ENCODE results near the gene ULK4. TPM values are rescaled to one million over a fixed set of nuclear protein-coding genes. Genes with fewer than 3 reads are reported as not detected.
A peak's percentile ranks its signal among the peaks of the same experiment; 100 is the strongest.

The ULK4 gene
- total and polyA plus RNA-seq, 2 of the 8 experiments (the other 6 are each of a cell fraction or from before 2014, with no cell fraction given): 3.0 to 10.8 TPM

GRCh38 chr3:41202075-41202833 is 759.6 kb downstream of the ULK4 start:
- Histone ChIP-seq H2AFZ (ENCODE audit: low read length) (no peak overlapping the region), H3K27me3 (replicated peaks in 1 of 4; ENCODE audit: control insufficient read depth in 3 of 4, extremely low read depth in 1 of 4, insufficient read depth in 3 of 4, low read length in 3 of 4) (no peaks in the 10 kb centered on the region), H3K4ac (replicated peaks; ENCODE audit: insufficient read length, low read depth, low read length) (no peak overlapping the region), H3K56ac (replicated peaks; ENCODE audit: insufficient read length, low read depth, low read length) (no peak overlapping the region), H2BK120ac (replicated peaks; ENCODE audit: low read depth, low read length) (no peak overlapping the region), H3K23ac (ENCODE audit: insufficient read length) (no peak overlapping the region), H4K91ac (replicated peaks; ENCODE audit: insufficient read length, low read length) (no peak overlapping the region), H3K36me3 (ENCODE audit: control insufficient read depth in 2 of 4, insufficient read depth in 4 of 4, low read length in 3 of 4) (no peaks in the 10 kb centered on the region), H3K79me2 (ENCODE audit: control insufficient read depth in 1 of 2, insufficient read depth in 2 of 2, low read length in 2 of 2) (peaks cover 49 to 74% of the 10 kb centered on the region in 2 experiments), H3K4me1 (replicated peaks in 1 of 4; ENCODE audit: control insufficient read depth in 3 of 4, insufficient read depth in 4 of 4, low read length in 3 of 4) (peaks cover 0 to 31% (median 5%) of the 10 kb centered on the region in 4 experiments; a peak in 6 of 7 replicates), H2AK5ac (ENCODE audit: low read depth, low read length) (no peak overlapping the region), H3K23me2 (ENCODE audit: low read depth, low read length) (peaks cover 12% of the 10 kb centered on the region), H3K18ac (ENCODE audit: extremely low read depth, low read length) (no peak overlapping the region), H4K20me1 (replicated peaks in 1 of 2; ENCODE audit: control insufficient read depth in 1 of 2, insufficient read depth in 2 of 2, low read length in 2 of 2) (peaks cover 24 to 36% of the 10 kb centered on the region in 2 experiments), H4K5ac (ENCODE audit: insufficient read length, low read depth, low read length) (no peak overlapping the region), H2BK20ac (ENCODE audit: low read length) (no peak overlapping the region), H3K9ac (replicated peaks in 1 of 4; ENCODE audit: extremely low read depth in 1 of 4, low read depth in 3 of 4, low read length in 3 of 4) (no peak overlapping the region), H3K4me3 (ENCODE audit: extremely low read depth in 1 of 4, insufficient read depth in 2 of 4, low read depth in 3 of 4, low read length in 4 of 4) (peak overlapping the region; percentile 2 to 99 (median 84)), H3K27ac (ENCODE audit: low read depth, low read length) (no peak overlapping the region), H3K4me2 (ENCODE audit: insufficient read depth in 1 of 2, low read depth in 2 of 2, low read length in 2 of 2) (peak overlapping the region; percentile 77 to 85), H2BK5ac (ENCODE audit: low read depth, low read length) (no peak overlapping the region), H3K14ac (ENCODE audit: insufficient read length) (no peak overlapping the region), H2BK12ac (ENCODE audit: low read depth, low read length) (no peak overlapping the region), H2BK15ac (ENCODE audit: low read length) (no peak overlapping the region), H4K8ac (ENCODE audit: extremely low read depth, insufficient read depth, low read length) (no peak overlapping the region), H3K79me1 (ENCODE audit: low read depth, low read length) (no peaks in the 10 kb centered on the region), H3K9me3 (ENCODE audit: insufficient read depth in 2 of 2, low read depth in 1 of 2, low read length in 1 of 2) (no peaks in the 10 kb centered on the region)
- WGBS, 2 experiments (ENCODE audit: extremely low coverage in 1 of 2, insufficient coverage in 1 of 2, insufficient read length in 1 of 2, insufficient replicate concordance in 2 of 2, low coverage in 1 of 2, low lambda C conversion rate in 2 of 2, missing lambda C conversion rate in 1 of 2): 9% methylated on average over 5 of the region's 5 CpGs; no CpG with 5 or more reads in 1 of the 2 experiments
- FAIRE-seq: no peak
- CTCF ChIA-PET (ENCODE audit: partially characterized antibody): interaction anchor here (0.6 to 1.0 kb wide), 5 partner anchors 12 to 361 kb away, joined by 3 to 5 read pairs (median 4); no protein-coding TSS in a partner anchor
- POLR2A ChIA-PET (ENCODE audit: partially characterized antibody): interaction anchor here (0.6 to 6.8 kb wide), 8 partner anchors 8 to 63 kb away, joined by 3 to 80 read pairs (median 4); no protein-coding TSS in a partner anchor
- DNase-seq (ENCODE audit: low read depth in 1 of 2, low spot score in 2 of 2): no peak
- TF ChIP-seq, protein P1, sequence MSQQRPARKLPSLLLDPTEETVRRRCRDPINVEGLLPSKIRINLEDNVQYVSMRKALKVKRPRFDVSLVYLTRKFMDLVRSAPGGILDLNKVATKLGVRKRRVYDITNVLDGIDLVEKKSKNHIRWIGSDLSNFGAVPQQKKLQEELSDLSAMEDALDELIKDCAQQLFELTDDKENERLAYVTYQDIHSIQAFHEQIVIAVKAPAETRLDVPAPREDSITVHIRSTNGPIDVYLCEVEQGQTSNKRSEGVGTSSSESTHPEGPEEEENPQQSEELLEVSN (IDR thresholded peaks at IDR 0.05): no peak
- TF ChIP-seq RXRA (IDR thresholded peaks at IDR 0.05; ENCODE audit: insufficient read depth, low read depth, low read length) (no peak), EGR1 (IDR thresholded peaks at IDR 0.05; ENCODE audit: borderline replicate concordance, low read depth, low read length) (no peak), CTBP2 (IDR thresholded peaks at IDR 0.05; ENCODE audit: borderline replicate concordance, insufficient read depth, insufficient read length, low read length) (no peak), BACH1 (IDR thresholded peaks at IDR 0.05; ENCODE audit: low read length) (no peak), RNF2 (IDR thresholded peaks at IDR 0.05; ENCODE audit: borderline replicate concordance, low read depth, low read length, missing control alignments, poor library complexity, severe bottlenecking) (no peak), TBP (IDR thresholded peaks at IDR 0.05; ENCODE audit: low read depth, low read length) (no peak)
- TF ChIP-seq, protein P2, sequence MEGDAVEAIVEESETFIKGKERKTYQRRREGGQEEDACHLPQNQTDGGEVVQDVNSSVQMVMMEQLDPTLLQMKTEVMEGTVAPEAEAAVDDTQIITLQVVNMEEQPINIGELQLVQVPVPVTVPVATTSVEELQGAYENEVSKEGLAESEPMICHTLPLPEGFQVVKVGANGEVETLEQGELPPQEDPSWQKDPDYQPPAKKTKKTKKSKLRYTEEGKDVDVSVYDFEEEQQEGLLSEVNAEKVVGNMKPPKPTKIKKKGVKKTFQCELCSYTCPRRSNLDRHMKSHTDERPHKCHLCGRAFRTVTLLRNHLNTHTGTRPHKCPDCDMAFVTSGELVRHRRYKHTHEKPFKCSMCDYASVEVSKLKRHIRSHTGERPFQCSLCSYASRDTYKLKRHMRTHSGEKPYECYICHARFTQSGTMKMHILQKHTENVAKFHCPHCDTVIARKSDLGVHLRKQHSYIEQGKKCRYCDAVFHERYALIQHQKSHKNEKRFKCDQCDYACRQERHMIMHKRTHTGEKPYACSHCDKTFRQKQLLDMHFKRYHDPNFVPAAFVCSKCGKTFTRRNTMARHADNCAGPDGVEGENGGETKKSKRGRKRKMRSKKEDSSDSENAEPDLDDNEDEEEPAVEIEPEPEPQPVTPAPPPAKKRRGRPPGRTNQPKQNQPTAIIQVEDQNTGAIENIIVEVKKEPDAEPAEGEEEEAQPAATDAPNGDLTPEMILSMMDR (IDR thresholded peaks at IDR 0.05; ENCODE audit: control extremely low read depth in 1 of 3, insufficient read depth in 1 of 3, low read depth in 1 of 3, low read length in 3 of 3): no peak

Measured in H1 (cell line).